Parathyroid adenoma (tissue), 2 donors: ENCODE results near the gene MTHFD2.
A peak's percentile ranks its signal among the peaks of the same experiment; 100 is the strongest.
"Not testable (repeated sequence)": the region's sequence is repeated elsewhere in the genome, so short reads cannot be mapped to it uniquely, and the experiment has no call there.

Experiments
- H2AFZ ChIP-seq: fragments of 300-600 bp; sonication (generic); one replicate; pipeline ENCODE4 v1.7.0; 2017; ENCODE audit warnings: antibody characterized with exemption, mild to moderate bottlenecking
- H3K27ac ChIP-seq: fragments of 300-600 bp; sonication (generic); one replicate; pipeline ENCODE4 v1.7.0; 2017
- H3K27me3 ChIP-seq: fragments of 300-600 bp; sonication (generic); one replicate; pipeline ENCODE4 v1.7.0; 2017; ENCODE audit warnings: low read length; ENCODE audit not compliant: control insufficient read depth, insufficient read depth
- H3K36me3 ChIP-seq: fragments of 300-600 bp; sonication (generic); one replicate; pipeline ENCODE4 v1.7.0; 2017; ENCODE audit warnings: low read length; ENCODE audit not compliant: control insufficient read depth, insufficient read depth
- H3K4me1 ChIP-seq: fragments of 300-600 bp; sonication (generic); one replicate; pipeline ENCODE4 v1.7.0; 2017; ENCODE audit warnings: control low read depth
- H3K4me2 ChIP-seq: fragments of 300-600 bp; sonication (generic); one replicate; pipeline ENCODE4 v1.7.0; 2017; ENCODE audit warnings: low read length
- H3K4me3 ChIP-seq: fragments of 300-600 bp; sonication (generic); one replicate; pipeline ENCODE4 v1.7.0; 2017; ENCODE audit warnings: low read depth, low read length
- H3K79me2 ChIP-seq: fragments of 300-600 bp; sonication (generic); one replicate; pipeline ENCODE4 v1.7.0; 2017; ENCODE audit warnings: control low read depth
- H3K9ac ChIP-seq: fragments of 300-600 bp; sonication (generic); one replicate; pipeline ENCODE4 v1.7.0; 2017; ENCODE audit warnings: mild to moderate bottlenecking
- H3K9me3 ChIP-seq: fragments of 300-600 bp; sonication (generic); one replicate; pipeline ENCODE4 v1.7.0; 2017; ENCODE audit warnings: low read length; ENCODE audit not compliant: control insufficient read depth
- TF ChIP-seq, protein P1 (sequence below): fragments of 300-600 bp; sonication (generic); IDR thresholded peaks from one replicate; pipeline ENCODE4 v1.7.0; 2017; ENCODE audit warnings: antibody characterized with exemption, mild to moderate bottlenecking
- donor health status: primary hyperparathyroidism.

MTHFD2 gene

DNA sequence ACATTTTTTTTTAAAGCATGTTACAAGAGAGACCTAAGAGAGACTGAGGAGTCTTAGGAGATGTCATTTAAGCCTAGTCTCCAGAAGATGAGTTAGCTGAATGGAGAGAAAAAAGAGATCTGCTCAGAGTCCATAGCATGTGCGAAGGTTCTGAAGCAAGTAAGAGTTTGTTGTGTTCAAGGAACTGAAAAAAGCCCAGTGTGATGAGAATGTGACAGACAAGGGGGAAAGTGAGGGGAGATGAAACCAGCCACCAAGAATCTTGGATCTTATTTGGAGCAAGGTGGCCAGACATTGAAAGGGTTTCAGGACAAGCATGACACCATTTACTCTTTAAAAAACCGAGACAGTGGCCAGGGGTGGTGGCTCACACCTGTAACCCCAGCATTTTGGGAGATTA is 14.5 kb upstream of the MTHFD2 start:
- no peaks in the 10 kb centered on the region for H3K4me1 ChIP-seq
- TF ChIP-seq, protein P1, sequence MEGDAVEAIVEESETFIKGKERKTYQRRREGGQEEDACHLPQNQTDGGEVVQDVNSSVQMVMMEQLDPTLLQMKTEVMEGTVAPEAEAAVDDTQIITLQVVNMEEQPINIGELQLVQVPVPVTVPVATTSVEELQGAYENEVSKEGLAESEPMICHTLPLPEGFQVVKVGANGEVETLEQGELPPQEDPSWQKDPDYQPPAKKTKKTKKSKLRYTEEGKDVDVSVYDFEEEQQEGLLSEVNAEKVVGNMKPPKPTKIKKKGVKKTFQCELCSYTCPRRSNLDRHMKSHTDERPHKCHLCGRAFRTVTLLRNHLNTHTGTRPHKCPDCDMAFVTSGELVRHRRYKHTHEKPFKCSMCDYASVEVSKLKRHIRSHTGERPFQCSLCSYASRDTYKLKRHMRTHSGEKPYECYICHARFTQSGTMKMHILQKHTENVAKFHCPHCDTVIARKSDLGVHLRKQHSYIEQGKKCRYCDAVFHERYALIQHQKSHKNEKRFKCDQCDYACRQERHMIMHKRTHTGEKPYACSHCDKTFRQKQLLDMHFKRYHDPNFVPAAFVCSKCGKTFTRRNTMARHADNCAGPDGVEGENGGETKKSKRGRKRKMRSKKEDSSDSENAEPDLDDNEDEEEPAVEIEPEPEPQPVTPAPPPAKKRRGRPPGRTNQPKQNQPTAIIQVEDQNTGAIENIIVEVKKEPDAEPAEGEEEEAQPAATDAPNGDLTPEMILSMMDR = no peak
- H3K9me3 ChIP-seq = no peaks in the 10 kb centered on the region
- no peak overlapping the region for H3K9ac ChIP-seq
- no peak overlapping the region for H3K4me3 ChIP-seq
- H3K4me2 ChIP-seq = no peak overlapping the region
- H3K79me2 ChIP-seq = no peaks in the 10 kb centered on the region
- H3K27ac ChIP-seq = no peak overlapping the region
- no peaks in the 10 kb centered on the region for H3K36me3 ChIP-seq
- peak overlapping the region; percentile 28 for H2AFZ ChIP-seq
- H3K27me3 ChIP-seq = no peaks in the 10 kb centered on the region

DNA sequence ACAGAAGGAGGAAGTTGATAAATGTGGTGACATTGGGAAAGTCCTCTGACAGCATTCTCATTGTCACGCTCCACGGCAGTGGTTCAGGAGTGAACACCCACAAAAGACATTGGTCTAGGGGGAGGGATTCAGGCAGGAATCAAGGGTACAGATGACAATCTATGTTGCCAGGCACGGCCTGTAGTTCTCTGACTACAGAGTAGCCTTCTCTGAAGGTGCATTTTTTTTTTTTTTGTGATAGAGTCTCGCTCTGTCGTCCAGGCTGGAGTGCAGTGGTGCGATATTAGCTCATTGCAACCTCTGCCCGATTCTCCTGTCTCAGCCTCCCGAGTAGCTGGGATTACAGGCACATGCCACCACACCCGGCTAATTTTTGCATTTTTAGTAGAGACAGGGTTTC is 12.4 kb upstream of the MTHFD2 start:
- H3K79me2 ChIP-seq = no peaks in the 10 kb centered on the region
- no peak overlapping the region for H3K27ac ChIP-seq
- H3K36me3 ChIP-seq = no peaks in the 10 kb centered on the region
- H3K4me2 ChIP-seq = no peak overlapping the region
- no peak overlapping the region for H2AFZ ChIP-seq
- H3K9ac ChIP-seq = no peak overlapping the region
- H3K27me3 ChIP-seq = no peaks in the 10 kb centered on the region
- no peak overlapping the region for H3K4me3 ChIP-seq
- H3K4me1 ChIP-seq = no peaks in the 10 kb centered on the region
- TF ChIP-seq, protein P1 = no peak
- H3K9me3 ChIP-seq = no peaks in the 10 kb centered on the region

DNA sequence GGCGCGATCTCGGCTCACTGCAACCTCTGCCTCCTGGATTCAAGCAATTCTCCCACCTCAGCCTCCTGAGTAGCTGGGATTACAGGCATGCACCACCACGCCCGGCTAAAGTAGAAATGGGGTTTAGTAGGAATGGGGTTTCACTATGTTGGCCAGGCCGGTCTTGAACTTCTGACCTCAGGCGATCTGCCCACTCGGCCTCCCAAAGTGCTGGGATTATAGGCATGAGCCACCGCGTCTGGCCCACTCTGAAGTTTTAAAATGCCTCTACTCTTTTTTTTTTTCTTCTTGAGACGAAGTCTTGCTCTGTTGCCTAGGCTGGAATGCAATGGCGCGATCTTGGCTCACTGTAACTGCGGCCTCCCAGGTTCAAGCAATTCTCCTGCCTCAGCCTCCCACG is 11.7 kb upstream of the MTHFD2 start:
- not testable (repeated sequence) for H3K27ac ChIP-seq, H3K79me2 ChIP-seq, H3K4me1 ChIP-seq, H3K4me2 ChIP-seq, H3K27me3 ChIP-seq, H3K9ac ChIP-seq, H3K4me3 ChIP-seq, H2AFZ ChIP-seq, H3K36me3 ChIP-seq, H3K9me3 ChIP-seq

DNA sequence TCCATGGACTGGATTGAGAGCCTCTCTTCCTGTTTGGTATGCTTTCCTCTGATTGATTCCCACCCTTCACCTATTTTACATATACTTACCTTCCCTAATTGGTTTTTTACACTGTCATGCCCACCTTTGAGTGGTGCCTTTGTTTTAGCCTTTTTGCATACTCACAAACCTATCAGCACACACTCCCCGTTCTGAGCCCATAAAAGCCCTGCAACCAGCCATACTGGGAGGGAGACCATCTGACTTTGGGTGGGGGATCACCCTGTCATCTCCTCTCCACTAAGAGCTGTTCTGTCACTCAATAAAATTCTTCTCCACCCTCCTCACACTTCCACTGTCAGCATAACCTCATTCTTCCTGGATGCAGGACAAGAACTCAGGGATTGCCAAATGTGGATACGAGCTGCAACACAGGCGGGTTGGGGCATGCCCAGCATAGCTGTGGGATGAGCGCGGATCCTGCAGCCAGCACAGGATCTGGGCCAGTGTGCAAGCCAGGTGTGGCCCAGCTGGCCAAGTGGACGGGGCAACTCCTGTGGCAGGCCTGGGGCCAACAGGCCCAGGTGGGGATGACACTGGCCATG is 10.3 kb upstream of the MTHFD2 start:
- H3K27ac ChIP-seq = no peak overlapping the region
- H3K9ac ChIP-seq = no peak overlapping the region
- no peaks in the 10 kb centered on the region for H3K79me2 ChIP-seq
- H3K4me2 ChIP-seq = no peak overlapping the region
- H3K4me3 ChIP-seq = no peak overlapping the region
- H3K4me1 ChIP-seq = no peaks in the 10 kb centered on the region
- no peak overlapping the region for H2AFZ ChIP-seq
- no peaks in the 10 kb centered on the region for H3K9me3 ChIP-seq
- no peaks in the 10 kb centered on the region for H3K36me3 ChIP-seq
- no peaks in the 10 kb centered on the region for H3K27me3 ChIP-seq
- TF ChIP-seq, protein P1 = no peak

DNA sequence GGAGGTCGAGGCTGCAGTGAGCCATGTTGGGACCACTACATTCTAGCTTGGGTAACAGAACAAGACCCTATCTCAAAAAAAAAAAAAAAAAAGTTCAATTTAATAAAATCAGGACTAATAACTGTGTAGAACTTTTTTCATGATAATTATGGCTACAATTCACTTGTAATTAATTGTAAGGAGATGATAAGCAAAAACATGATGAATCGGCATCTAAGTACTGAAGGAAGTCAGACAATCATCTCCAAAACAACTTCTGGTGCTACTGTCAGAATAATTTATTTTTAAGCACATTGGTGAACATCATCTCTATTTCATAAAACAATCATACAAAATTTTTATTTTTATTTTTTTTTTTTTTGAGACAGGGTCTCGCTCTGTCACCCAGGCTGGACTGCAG is 9.7 kb upstream of the MTHFD2 start:
- H2AFZ ChIP-seq = no peak overlapping the region
- H3K27ac ChIP-seq = no peak overlapping the region
- H3K79me2 ChIP-seq = no peaks in the 10 kb centered on the region
- H3K4me2 ChIP-seq = no peak overlapping the region
- H3K27me3 ChIP-seq = no peaks in the 10 kb centered on the region
- H3K4me3 ChIP-seq = no peak overlapping the region
- no peaks in the 10 kb centered on the region for H3K36me3 ChIP-seq
- H3K4me1 ChIP-seq = no peaks in the 10 kb centered on the region
- TF ChIP-seq, protein P1 = no peak
- H3K9ac ChIP-seq = no peak overlapping the region
- no peaks in the 10 kb centered on the region for H3K9me3 ChIP-seq
